H1 (cell line): Measurements from ENCODE around the gene LVRN. TPM values are rescaled to one million over a fixed set of nuclear protein-coding genes. Genes with fewer than 3 reads are reported as not detected.

Source experiments
- CTCF ChIA-PET: fragments of 300-600 bp; sonication (Branson Sonifier 250); formaldehyde crosslinking; loops from one replicate; lab custom pipeline; 2021; ENCODE audit not compliant: partially characterized antibody; lab: Charles Lee
- POLR2A ChIA-PET: fragments of 300-600 bp; sonication (Branson Sonifier 250); formaldehyde crosslinking; loops from one replicate; lab custom pipeline; 2021; ENCODE audit warnings: inconsistent platforms; ENCODE audit not compliant: partially characterized antibody; lab: Charles Lee
- DNase-seq, 2 experiments: peaks; one replicate each; pipeline versions ENCODE4 v3.0.0 to v3.0.0-alpha.2; 2010 to 2022; ENCODE audit warnings: low spot score in 2 of 2, low read depth in 1 of 2, mixed read lengths in 1 of 2
- FAIRE-seq: peaks from 2 replicates; lab custom pipeline; 2011; peaks lifted over from hg19 to GRCh38; lab: Jason Lieb, UNC
- H2AFZ ChIP-seq: 2 replicates; pipeline ENCODE4 v1.8.1; 2012; ENCODE audit warnings: low read length, inconsistent platforms
- H2AK5ac ChIP-seq: 2 replicates; pipeline ENCODE4 v1.6.1; 2013; ENCODE audit warnings: low read depth, low read length
- H2BK120ac ChIP-seq: replicated peaks from 2 replicates; pipeline ENCODE3; 2013; ENCODE audit warnings: low read depth, low read length, inconsistent platforms
- H2BK12ac ChIP-seq: 2 replicates; pipeline ENCODE4 v1.6.1; 2013; ENCODE audit warnings: low read depth, low read length
- H2BK15ac ChIP-seq: 2 replicates; pipeline ENCODE4 v1.6.1; 2013; ENCODE audit warnings: low read length
- H2BK20ac ChIP-seq: 2 replicates; pipeline ENCODE4 v1.6.1; 2013; ENCODE audit warnings: low read length
- H2BK5ac ChIP-seq: 2 replicates; pipeline ENCODE4 v1.6.1; 2013; ENCODE audit warnings: low read depth, low read length
- H3K14ac ChIP-seq: 2 replicates; pipeline ENCODE4 v1.6.1; 2013; ENCODE audit warnings: inconsistent platforms; ENCODE audit not compliant: insufficient read length
- H3K18ac ChIP-seq: 2 replicates; pipeline ENCODE4 v1.6.1; 2013; ENCODE audit warnings: low read length; ENCODE audit errors: extremely low read depth
- H3K23ac ChIP-seq: 2 replicates; pipeline ENCODE4 v1.6.1; 2013; ENCODE audit warnings: inconsistent platforms; ENCODE audit not compliant: insufficient read length
- H3K23me2 ChIP-seq: 2 replicates; pipeline ENCODE4 v1.6.1; 2013; ENCODE audit warnings: low read depth, low read length
- H3K27ac ChIP-seq: 2 replicates; pipeline ENCODE4 v1.6.1; 2011; ENCODE audit warnings: low read depth, low read length, inconsistent platforms
- H3K27me3 ChIP-seq, 4 experiments: replicated peaks in 1 of 4; 1 replicate in 1 of 4; 2 replicates in 3 of 4; pipeline versions ENCODE4 v1.6.1 to v1.8.1; 2011 to 2013; ENCODE audit warnings: low read length in 3 of 4, mild to moderate bottlenecking in 3 of 4, inconsistent platforms in 2 of 4, mixed read lengths in 2 of 4, moderate library complexity in 1 of 4; ENCODE audit not compliant: control insufficient read depth in 3 of 4, insufficient read depth in 3 of 4; ENCODE audit errors: extremely low read depth in 1 of 4
- H3K36me3 ChIP-seq, 4 experiments: 2 replicates each; pipeline versions ENCODE4 v1.6.1 to v1.8.1; 2011 to 2013; ENCODE audit warnings: mild to moderate bottlenecking in 4 of 4, low read length in 3 of 4, moderate library complexity in 2 of 4, control low read depth in 1 of 4, inconsistent platforms in 1 of 4; ENCODE audit not compliant: insufficient read depth in 4 of 4, control insufficient read depth in 2 of 4
- H3K4ac ChIP-seq: replicated peaks from 2 replicates; pipeline ENCODE3; 2013; ENCODE audit warnings: low read length, low read depth, mixed read lengths, inconsistent platforms; ENCODE audit not compliant: insufficient read length
- H3K4me1 ChIP-seq, 4 experiments: replicated peaks in 1 of 4; 1 replicate in 1 of 4; 2 replicates in 3 of 4; pipeline versions ENCODE4 v1.6.1 to v1.8.1; 2011 to 2013; ENCODE audit warnings: low read length in 3 of 4, inconsistent platforms in 2 of 4, mixed read lengths in 1 of 4; ENCODE audit not compliant: insufficient read depth in 4 of 4, control insufficient read depth in 3 of 4
- H3K4me2 ChIP-seq, 2 experiments: 2 replicates each; pipeline versions ENCODE4 v1.6.1 to v1.8.1; 2011 to 2013; ENCODE audit warnings: low read depth in 2 of 2, low read length in 2 of 2, control low read depth in 1 of 2, inconsistent platforms in 1 of 2, mild to moderate bottlenecking in 1 of 2; ENCODE audit not compliant: insufficient read depth in 1 of 2
- H3K4me3 ChIP-seq, 4 experiments: fragments of 200-600, 300-600 bp in 1 of 4; sonication (generic), shearing (Covaris generic), sonication (Bioruptor Twin) in 1 of 4; 2 replicates each; pipeline versions ENCODE4 v1.5.1 to v1.8.1; 2011 to 2016; ENCODE audit warnings: low read length in 4 of 4, low read depth in 3 of 4, control low read depth in 2 of 4, inconsistent platforms in 2 of 4, mild to moderate bottlenecking in 2 of 4, mixed read lengths in 1 of 4, moderate library complexity in 1 of 4; ENCODE audit not compliant: insufficient read depth in 2 of 4; ENCODE audit errors: extremely low read depth in 1 of 4
- H3K56ac ChIP-seq: replicated peaks from 2 replicates; pipeline ENCODE3; 2013; ENCODE audit warnings: low read depth, mild to moderate bottlenecking, mixed read lengths, low read length, inconsistent platforms; ENCODE audit not compliant: insufficient read length
- H3K79me1 ChIP-seq: 2 replicates; pipeline ENCODE4 v1.6.1; 2013; ENCODE audit warnings: low read depth, low read length, control low read depth
- H3K79me2 ChIP-seq, 2 experiments: 2 replicates each; pipeline versions ENCODE4 v1.6.1 to v1.8.1; 2012 to 2013; ENCODE audit warnings: low read length in 2 of 2, mild to moderate bottlenecking in 2 of 2, inconsistent platforms in 1 of 2; ENCODE audit not compliant: insufficient read depth in 2 of 2, control insufficient read depth in 1 of 2
- H3K9ac ChIP-seq, 4 experiments: replicated peaks in 1 of 4; 1 replicate in 1 of 4; 2 replicates in 3 of 4; pipeline versions ENCODE4 v1.6.1 to v1.8.1; 2011 to 2013; ENCODE audit warnings: low read depth in 3 of 4, low read length in 3 of 4, control low read depth in 2 of 4, mild to moderate bottlenecking in 2 of 4, moderate library complexity in 2 of 4, inconsistent platforms in 1 of 4; ENCODE audit errors: extremely low read depth in 1 of 4
- H3K9me3 ChIP-seq, 2 experiments: 2 replicates each; pipeline versions ENCODE4 v1.6.1 to v1.8.1; 2012 to 2013; ENCODE audit warnings: mild to moderate bottlenecking in 2 of 2, moderate library complexity in 2 of 2, control low read depth in 1 of 2, inconsistent platforms in 1 of 2, low read depth in 1 of 2, low read length in 1 of 2, mixed read lengths in 1 of 2; ENCODE audit not compliant: insufficient read depth in 2 of 2
- H4K20me1 ChIP-seq, 2 experiments: replicated peaks in 1 of 2; 2 replicates each; pipeline versions ENCODE3 to v1.8.1; 2011 to 2013; ENCODE audit warnings: inconsistent platforms in 2 of 2, low read length in 2 of 2, mild to moderate bottlenecking in 1 of 2; ENCODE audit not compliant: insufficient read depth in 2 of 2, control insufficient read depth in 1 of 2
- H4K5ac ChIP-seq: 2 replicates; pipeline ENCODE4 v1.6.1; 2013; ENCODE audit warnings: low read length, low read depth, mixed read lengths, inconsistent platforms; ENCODE audit not compliant: insufficient read length
- H4K8ac ChIP-seq: 2 replicates; pipeline ENCODE4 v1.8.0; 2013; ENCODE audit warnings: mild to moderate bottlenecking, moderate library complexity, low read length, inconsistent platforms; ENCODE audit not compliant: insufficient read depth; ENCODE audit errors: extremely low read depth
- H4K91ac ChIP-seq: replicated peaks from 2 replicates; pipeline ENCODE3; 2013; ENCODE audit warnings: low read length, mixed read lengths, inconsistent platforms; ENCODE audit not compliant: insufficient read length
- NANOG ChIP-seq: IDR thresholded peaks from 2 replicates; pipeline ENCODE4 v1.6.1; 2011; ENCODE audit warnings: low read length, low read depth, mild to moderate bottlenecking, inconsistent platforms; ENCODE audit not compliant: insufficient read depth, poor library complexity, severe bottlenecking
- PHF8 ChIP-seq: fragments of 200-600 bp; sonication (generic); conservative IDR thresholded peaks from 2 replicates; pipeline ENCODE4 v1.7.1; 2012; ENCODE audit warnings: low read depth, mild to moderate bottlenecking, inconsistent platforms, low read length, moderate library complexity
- POLR2A ChIP-seq, 2 experiments: IDR thresholded peaks; 1 replicate in 1 of 2; 2 replicates in 1 of 2; pipeline ENCODE4 v1.6.1; 2011; ENCODE audit warnings: low read depth in 2 of 2, low read length in 2 of 2, mild to moderate bottlenecking in 2 of 2; ENCODE audit errors: control extremely low read depth in 1 of 2
- SP2 ChIP-seq: IDR thresholded peaks from 2 replicates; pipeline ENCODE4 v1.6.1; 2012; ENCODE audit warnings: mild to moderate bottlenecking, low read length, inconsistent platforms
- USF2 ChIP-seq: IDR thresholded peaks from 2 replicates; pipeline ENCODE4 v1.6.1; 2011; ENCODE audit warnings: low read length, improper control_type of control experiment
- WGBS, 2 experiments: shearing (Covaris generic) in 1 of 2; methylation state at CpG; one replicate each; pipeline versions ENCODE4 v1.1.6 to v1.1.7; 2013 to 2015; ENCODE audit warnings: low lambda C conversion rate in 2 of 2, mixed read lengths in 2 of 2, inconsistent platforms in 1 of 2, low coverage in 1 of 2, missing lambda C conversion rate in 1 of 2; ENCODE audit not compliant: insufficient replicate concordance in 2 of 2, insufficient coverage in 1 of 2, insufficient read length in 1 of 2; ENCODE audit errors: extremely low coverage in 1 of 2, missing lambda C conversion rate in 1 of 2; 5-methylcytosine and 5-hydroxymethylcytosine counted together
- polyA plus RNA-seq, 7 experiments: library from polyadenylated mRNA; depleted of rRNA in 3 of 7; stranded (reverse) in 5 of 7; unstranded in 2 of 7; fragments of >200 nt in 5 of 7; fragments of 200-250 nt in 2 of 7; gene quantifications; 1 replicate in 5 of 7; 2 replicates in 1 of 7; 4 replicates in 1 of 7; pipeline versions ENCODE4 v1.2.1 to v1.2.3, GENCODE V29; 2011 to 2013; ENCODE audit warnings: missing spikeins in 2 of 7, mixed read lengths in 2 of 7
- total RNA-seq: library from RNA; stranded (reverse); fragmentation: NEBNext Ultra II Directional; extraction: Animal tissue kit (Norgen Biotek cat#: 25700); gene quantifications from 2 replicates; pipeline ENCODE4 v1.2.1, GENCODE V29; 2021

The LVRN gene
- total and polyA plus RNA-seq, 2 of the 8 experiments (the other 6 are each of a cell fraction or from before 2014, with no cell fraction given), result 0.08 to 0.09 TPM

- Histone ChIP-seq H3K4me1 (no peaks in the 10 kb centered on the region), H3K9ac (no peak overlapping the region), H3K18ac (no peak overlapping the region), H3K23me2 (no peaks in the 10 kb centered on the region), H3K79me1 (no peaks in the 10 kb centered on the region), H3K4me3 (no peak overlapping the region), H2AK5ac (no peak overlapping the region), H3K14ac (no peak overlapping the region), H2BK120ac (no peak overlapping the region), H3K4ac (no peak overlapping the region), H3K9me3 (no peaks in the 10 kb centered on the region; a peak in 1 of 4 replicates), H3K56ac (no peak overlapping the region), H4K5ac (no peak overlapping the region), H2BK15ac (no peak overlapping the region), H4K20me1 (no peaks in the 10 kb centered on the region), H3K23ac (no peak overlapping the region), H2BK5ac (no peak overlapping the region), H4K91ac (no peak overlapping the region), H2AFZ (no peak overlapping the region), H3K27ac (no peak overlapping the region), H3K79me2 (no peaks in the 10 kb centered on the region), H3K27me3 (peaks cover 0 to 1% (median 0%) of the 10 kb centered on the region in 4 experiments; a peak in 1 of 7 replicates), H3K36me3 (no peaks in the 10 kb centered on the region), H4K8ac (no peak overlapping the region), H2BK12ac (no peak overlapping the region), H2BK20ac (no peak overlapping the region), H3K4me2 (no peak overlapping the region)
- POLR2A ChIA-PET, result no interaction called here
- FAIRE-seq, result no peak
- WGBS, 2 experiments, result 98% methylated on average over 3 of the region's 3 CpGs; no CpG with 5 or more reads in 1 of the 2 experiments
- DNase-seq, result no peak
- CTCF ChIA-PET, result no interaction called here
- TF ChIP-seq USF2, result no peak
- no peak for TF ChIP-seq POLR2A (IDR thresholded peaks at IDR 0.05; ENCODE audit: control extremely low read depth in 1 of 2, low read depth in 2 of 2, low read length in 2 of 2)
- no peak for TF ChIP-seq PHF8
- TF ChIP-seq SP2, result no peak
- TF ChIP-seq NANOG, result no peak
Observed at GRCh38 chr5:116063950-116064349, 101.7 kb downstream of the LVRN start.
